T-helper 2 cell treated with Interferon-gamma antibody and Interleukin-4, amounts not matched to agents 5 μg/mL and 100 μg/mL, for 36 hours (primary cell): ENCODE results near the gene ZC3H12D.

Experiments used
- DNase-seq: peaks from one replicate; pipeline ENCODE4 v3.0.0; 2021; ENCODE audit warnings: low spot score
- H3K27ac Mint-ChIP-seq: one replicate; pipeline ENCODE4 v1.8.0; 2021; ENCODE audit warnings: mild to moderate bottlenecking, mixed read lengths
- H3K27me3 Mint-ChIP-seq: one replicate; pipeline ENCODE4 v1.8.0; 2021; ENCODE audit warnings: low read depth, mixed read lengths
- H3K36me3 Mint-ChIP-seq: one replicate; pipeline ENCODE4 v1.8.0; 2021; ENCODE audit warnings: low read depth, mixed read lengths
- H3K4me1 Mint-ChIP-seq: one replicate; pipeline ENCODE4 v1.8.0; 2021; ENCODE audit warnings: low read depth, mixed read lengths
- H3K4me3 Mint-ChIP-seq: one replicate; pipeline ENCODE4 v1.8.0; 2022; ENCODE audit warnings: mild to moderate bottlenecking, moderate library complexity, mixed read lengths
- H3K9me3 Mint-ChIP-seq: one replicate; pipeline ENCODE4 v1.8.0; 2021; ENCODE audit warnings: mixed read lengths

The ZC3H12D gene

DNA sequence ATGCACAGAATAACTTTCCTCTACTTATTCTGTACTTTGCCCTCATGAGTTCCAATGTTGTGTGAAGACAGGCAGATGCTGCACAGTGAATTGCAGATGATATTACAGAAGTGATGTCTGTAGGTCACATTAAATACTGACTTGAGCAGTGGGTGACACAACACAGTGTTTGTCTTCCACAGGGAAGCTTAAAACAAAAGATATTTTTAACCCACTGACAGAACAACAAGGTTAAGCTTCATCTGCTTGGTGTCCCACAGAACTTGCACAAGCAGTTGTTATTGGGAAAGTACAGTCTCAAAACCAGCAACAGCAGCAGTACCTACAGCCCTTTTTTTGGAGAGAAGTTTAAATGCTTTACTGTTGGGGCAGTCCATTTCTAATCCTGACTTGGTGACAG, 74.3 kb downstream of the ZC3H12D start:
- H3K4me3 Mint-ChIP-seq: no peak overlapping the region
- peaks cover 6% of the 10 kb centered on the region for H3K9me3 Mint-ChIP-seq
- peaks cover 13% of the 10 kb centered on the region for H3K4me1 Mint-ChIP-seq
- no peaks in the 10 kb centered on the region for H3K27me3 Mint-ChIP-seq
- H3K36me3 Mint-ChIP-seq: peaks cover 65% of the 10 kb centered on the region
- no peak overlapping the region for H3K27ac Mint-ChIP-seq
- no peak for DNase-seq

DNA sequence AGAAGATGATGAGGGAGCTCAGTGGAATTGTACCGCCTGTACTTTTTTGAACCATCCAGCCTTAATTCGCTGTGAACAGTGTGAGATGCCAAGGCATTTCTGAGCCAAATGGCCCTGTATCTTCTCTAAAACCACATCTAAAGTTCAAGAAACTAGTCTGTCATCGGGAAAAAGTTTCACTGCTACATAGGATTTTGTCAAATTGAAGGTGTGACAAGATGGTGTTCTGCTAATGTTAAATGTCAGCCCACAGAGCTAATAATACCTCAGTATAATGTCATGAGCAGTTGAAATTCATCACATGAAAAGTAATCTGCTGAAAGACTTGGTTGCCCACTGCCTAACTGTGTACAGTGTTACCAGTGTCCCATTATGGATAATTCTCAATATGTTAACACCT, 75.2 kb downstream of the ZC3H12D start:
- H3K4me3 Mint-ChIP-seq: no peak overlapping the region
- no peak overlapping the region for H3K27ac Mint-ChIP-seq
- H3K4me1 Mint-ChIP-seq: peaks cover 22% of the 10 kb centered on the region
- peaks cover 1% of the 10 kb centered on the region for H3K9me3 Mint-ChIP-seq
- H3K36me3 Mint-ChIP-seq: peaks cover 68% of the 10 kb centered on the region
- no peak for DNase-seq
- H3K27me3 Mint-ChIP-seq: no peaks in the 10 kb centered on the region

DNA sequence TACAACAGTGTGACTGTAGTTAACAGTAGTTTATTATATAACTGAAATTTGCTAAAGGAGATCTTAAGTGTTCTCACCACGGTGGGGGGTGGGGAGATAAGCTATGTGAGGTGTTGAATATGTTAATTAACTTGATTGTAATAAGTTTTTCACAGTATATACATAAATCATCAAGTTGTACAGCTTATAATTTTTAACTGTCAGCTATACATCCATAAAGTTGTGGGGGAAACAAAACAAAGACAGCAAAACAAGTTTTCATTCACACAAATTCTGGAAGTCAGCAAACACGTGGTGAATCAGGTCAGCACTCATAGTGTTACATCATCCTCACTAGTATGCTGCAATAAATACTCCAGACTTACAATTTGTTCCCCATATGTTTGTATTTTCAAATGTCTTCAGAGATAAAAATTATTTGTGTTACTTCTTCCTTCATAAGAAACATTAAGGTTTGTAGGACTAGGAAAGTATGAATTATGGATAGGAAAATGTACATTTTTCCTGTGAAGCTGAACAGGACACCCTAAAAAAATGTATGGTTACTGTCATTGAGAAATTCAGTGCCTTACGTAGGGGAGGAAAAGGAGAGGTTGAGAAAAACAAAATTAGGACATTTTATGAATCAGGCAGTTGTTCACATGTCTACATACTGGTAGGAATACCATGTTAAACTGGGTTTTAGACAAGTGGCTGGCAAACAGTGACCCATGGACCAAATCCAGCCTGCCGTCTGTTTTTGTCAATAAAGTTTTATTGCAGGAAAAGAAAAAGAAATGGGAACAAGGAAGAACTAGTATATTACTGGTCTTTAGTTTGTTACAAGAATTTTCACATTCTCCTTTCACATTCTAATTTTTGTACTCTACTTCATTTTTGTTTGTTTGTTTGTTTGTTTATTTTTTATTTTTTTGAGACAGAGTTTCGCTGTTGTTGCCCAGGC, 78.7 kb downstream of the ZC3H12D start:
- peak overlapping the region; percentile 1 for H3K27ac Mint-ChIP-seq
- H3K27me3 Mint-ChIP-seq: no peaks in the 10 kb centered on the region
- peaks cover 24% of the 10 kb centered on the region for H3K4me1 Mint-ChIP-seq
- no peak overlapping the region for H3K4me3 Mint-ChIP-seq
- H3K9me3 Mint-ChIP-seq: no peaks in the 10 kb centered on the region
- DNase-seq: no peak
- H3K36me3 Mint-ChIP-seq: peaks cover 76% of the 10 kb centered on the region

DNA sequence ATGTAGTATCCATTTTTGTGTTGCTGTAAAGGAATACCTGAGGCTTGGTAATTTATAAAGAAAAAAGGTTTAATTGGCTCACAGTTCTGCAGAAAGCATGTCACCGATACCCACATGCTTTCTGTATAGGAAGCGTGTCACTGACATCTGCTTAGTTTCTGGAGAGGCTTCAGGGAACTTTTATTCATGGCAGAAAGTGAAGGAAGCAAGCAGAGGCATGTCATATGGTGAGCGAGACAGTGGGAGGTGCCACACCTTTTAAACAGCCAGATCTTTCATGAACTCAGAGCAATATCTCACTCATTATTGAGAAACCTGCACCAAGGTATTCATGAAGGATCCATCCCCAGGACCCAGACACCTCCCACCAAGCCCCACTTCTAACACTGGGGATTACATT, 81.3 kb downstream of the ZC3H12D start:
- Mint-ChIP-seq H3K4me3 (no peak overlapping the region), H3K27me3 (no peaks in the 10 kb centered on the region), H3K4me1 (peaks cover 23% of the 10 kb centered on the region), H3K9me3 (no peaks in the 10 kb centered on the region), H3K36me3 (peaks cover 76% of the 10 kb centered on the region), H3K27ac (no peak overlapping the region)
- no peak for DNase-seq

DNA sequence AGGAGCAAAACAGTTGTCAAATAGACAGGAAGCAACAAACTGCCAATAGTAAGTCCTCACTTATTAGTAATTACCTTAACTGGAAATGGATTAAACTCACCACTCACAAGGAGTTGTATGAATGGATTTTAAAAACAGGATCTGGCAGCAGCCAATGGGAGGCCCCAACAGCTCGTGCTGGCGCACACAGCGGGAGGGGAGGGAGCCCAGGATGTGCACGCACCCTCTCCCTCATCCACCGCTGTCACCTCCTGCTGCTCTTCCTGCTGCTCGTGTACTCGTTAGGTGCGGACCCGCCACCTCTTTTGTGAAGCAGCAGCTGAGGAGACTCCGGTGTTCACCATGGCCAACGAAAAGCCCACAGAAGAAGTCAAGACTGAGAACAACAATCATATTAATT, 84.8 kb downstream of the ZC3H12D start, which contains the start of gene SUMO4:
SUMO4 (plus strand) TSS at position 213 of the 400 bp plus-strand sequence; CDS start at position 343, 130 bp downstream.
- Mint-ChIP-seq H3K4me1 (peaks cover 35% of the 10 kb centered on the region), H3K4me3 (no peak within 1 kb of the TSS), H3K9me3 (no peaks in the 10 kb centered on the region), H3K36me3 (peaks cover 80% of the 10 kb centered on the region), H3K27ac (no peak within 1 kb of the TSS), H3K27me3 (no peaks in the 10 kb centered on the region)
- DNase-seq: no peak

DNA sequence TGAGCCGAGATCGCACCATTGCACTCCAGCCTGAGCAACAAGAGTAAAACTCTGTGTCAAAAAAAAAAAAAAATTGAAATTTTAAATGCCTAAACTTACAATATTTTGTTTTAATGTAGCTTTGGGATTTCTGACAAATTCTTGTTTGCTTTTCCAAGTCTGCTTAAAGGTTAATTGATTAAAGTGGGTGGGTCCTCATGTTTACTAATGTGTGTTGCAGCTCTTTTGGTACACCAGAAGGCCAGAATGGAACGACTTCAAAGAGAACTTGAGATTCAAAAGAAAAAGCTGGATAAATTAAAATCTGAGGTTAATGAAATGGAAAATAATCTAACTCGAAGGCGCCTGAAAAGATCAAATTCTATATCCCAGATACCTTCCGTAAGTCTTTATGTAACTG, 87.4 kb downstream of the ZC3H12D start:
- H3K4me1 Mint-ChIP-seq: peaks cover 50% of the 10 kb centered on the region
- H3K27me3 Mint-ChIP-seq: no peaks in the 10 kb centered on the region
- peaks cover 79% of the 10 kb centered on the region for H3K36me3 Mint-ChIP-seq
- H3K9me3 Mint-ChIP-seq: no peaks in the 10 kb centered on the region
- no peak for DNase-seq
- H3K4me3 Mint-ChIP-seq: no peak overlapping the region
- H3K27ac Mint-ChIP-seq: no peak overlapping the region
